ENCODE measurements around the gene ASGR2.
"Not testable (repeated sequence)": the region's sequence is repeated elsewhere in the genome, so short reads cannot be mapped to it uniquely, and the experiment has no call there.

The ASGR2 gene

GRCh38 chr17:7114241-7114874 lies at the start of gene ASGR2:
Gene ASGR2 (minus strand): TSS chr17:7114822. CDS start chr17:7114240, 582 bp downstream.
- DNase-seq = no peak

GRCh38 chr17:7159571-7159970 lies 44.9 kb upstream of the ASGR2 start:
- not testable (repeated sequence) for DNase-seq

- DNase-seq = not testable (repeated sequence)
Observed at GRCh38 chr17:7158424-7158823, 43.8 kb upstream of the ASGR2 start.

GRCh38 chr17:7156342-7156940 lies 41.8 kb upstream of the ASGR2 start:
- no peak for DNase-seq

- DNase-seq = no peak
Observed at GRCh38 chr17:7147772-7148171, 33.1 kb upstream of the ASGR2 start.

GRCh38 chr17:7146115-7146514 lies 31.5 kb upstream of the ASGR2 start:
- DNase-seq = no peak

- DNase-seq = no peak
Observed at GRCh38 chr17:7144213-7144612, 29.6 kb upstream of the ASGR2 start.

GRCh38 chr17:7141824-7142223 lies 27.2 kb upstream of the ASGR2 start:
- DNase-seq = no peak

GRCh38 chr17:7139400-7139799 lies 24.8 kb upstream of the ASGR2 start:
- no peak for DNase-seq

- DNase-seq = no peak
Observed at GRCh38 chr17:7138800-7139381, 24.3 kb upstream of the ASGR2 start.

GRCh38 chr17:7137171-7137943 lies 22.7 kb upstream of the ASGR2 start:
- no peak for DNase-seq

- DNase-seq = peak; percentile 88
Observed at GRCh38 chr17:7136266-7136877, 21.8 kb upstream of the ASGR2 start.

- DNase-seq = no peak
Observed at GRCh38 chr17:7133916-7134315, 19.3 kb upstream of the ASGR2 start.

- DNase-seq = peak; percentile 65
Observed at GRCh38 chr17:7133424-7133823, 18.8 kb upstream of the ASGR2 start.

- peak; percentile 49 for DNase-seq
Observed at GRCh38 chr17:7132511-7133094, 18.0 kb upstream of the ASGR2 start.

- DNase-seq = no peak
Observed at GRCh38 chr17:7131423-7131791, 16.8 kb upstream of the ASGR2 start.

GRCh38 chr17:7130621-7131422 lies 16.2 kb upstream of the ASGR2 start:
- no peak for DNase-seq

- no peak for DNase-seq
Observed at GRCh38 chr17:7129311-7129710, 14.7 kb upstream of the ASGR2 start.

- DNase-seq = no peak
Observed at GRCh38 chr17:7128160-7128559, 13.5 kb upstream of the ASGR2 start.

- not testable (repeated sequence) for DNase-seq
Observed at GRCh38 chr17:7127501-7127900, 12.9 kb upstream of the ASGR2 start.

GRCh38 chr17:7126386-7126785 lies 11.8 kb upstream of the ASGR2 start:
- not testable (repeated sequence) for DNase-seq

GRCh38 chr17:7124923-7125322 lies 10.3 kb upstream of the ASGR2 start:
- DNase-seq = no peak

All from stimulated activated CD8-positive, alpha-beta memory T cell treated with anti-CD3 and anti-CD28 coated beads, Interleukin-4, amount 100 ng/mL, for 48 hours (primary cell).